HEK293T (cell line): ENCODE data around the gene CLCA4.

Experiments
- SUZ12 ChIP-seq: fragments of 450-650 bp; IDR thresholded peaks from 2 replicates; pipeline ENCODE4 v1.6.1; 2016; ENCODE audit warnings: mild to moderate bottlenecking
- TARDBP ChIP-seq: fragments of 450-650 bp; IDR thresholded peaks from 2 replicates; pipeline ENCODE4 v1.6.1; 2016

- TF ChIP-seq SUZ12 (no peak), TARDBP (no peak)
These were observed 24.6 kb upstream of the CLCA4 start for GRCh38 chr1:86522240-86522639.
